SK-N-SH treated with all-trans-retinoic acid at 6 μM for 48 hours (cell line): Measurements from ENCODE around the gene DPF3.

Source experiments
- ATAC-seq: fragments of 200-7000 bp; cut with Tn5 transposase; 3 replicates; pipeline ENCODE4 v1.9.1; 2020; ENCODE audit warnings: mild to moderate bottlenecking, moderate library complexity
- ARNTL ChIP-seq: fragments of 450-650 bp; formaldehyde crosslinking; IDR thresholded peaks from 2 replicates; pipeline ENCODE4 v1.5.0; 2020; ENCODE audit warnings: low read depth, mild to moderate bottlenecking, moderate library complexity, borderline replicate concordance
- BACH2 ChIP-seq: fragments of 250-450 bp; sonication (Bioruptor Pico); IDR thresholded peaks from 2 replicates; pipeline ENCODE4 v1.9.0; 2021; ENCODE audit warnings: mild to moderate bottlenecking, borderline replicate concordance
- CSDC2 ChIP-seq: fragments of 250-450 bp; sonication (Bioruptor Pico); IDR thresholded peaks from 2 replicates; pipeline ENCODE4 v1.5.0; 2020; ENCODE audit warnings: mild to moderate bottlenecking, moderate library complexity
- ESRRG ChIP-seq: fragments of 250-450 bp; sonication (Bioruptor Pico); IDR thresholded peaks from 2 replicates; pipeline ENCODE4 v1.6.1; 2021; ENCODE audit warnings: mild to moderate bottlenecking
- GLIS3 ChIP-seq: fragments of 250-450 bp; sonication (Bioruptor Pico); IDR thresholded peaks from 2 replicates; pipeline ENCODE4 v1.5.0; 2020; ENCODE audit warnings: mild to moderate bottlenecking, moderate library complexity
- ISL1 ChIP-seq: fragments of 250-450 bp; sonication (Bioruptor Pico); IDR thresholded peaks from 2 replicates; pipeline ENCODE4 v2.1.2; 2022; ENCODE audit warnings: mild to moderate bottlenecking, moderate library complexity
- OSR1 ChIP-seq: fragments of 250-450 bp; sonication (Bioruptor Pico); IDR thresholded peaks from 2 replicates; pipeline ENCODE4 v1.8.0; 2022; ENCODE audit warnings: moderate library complexity, mild to moderate bottlenecking, inconsistent platforms
- POU6F1 ChIP-seq: fragments of 250-450 bp; sonication (Bioruptor Pico); IDR thresholded peaks from 2 replicates; pipeline ENCODE4 v1.8.0; 2021; ENCODE audit warnings: low read depth, mild to moderate bottlenecking, moderate library complexity, borderline replicate concordance
- PPARA ChIP-seq: fragments of 250-450 bp; sonication (Bioruptor Pico); IDR thresholded peaks from 2 replicates; pipeline ENCODE4 v1.5.0; 2020; ENCODE audit warnings: mild to moderate bottlenecking, borderline replicate concordance
- RARB ChIP-seq: fragments of 250-450 bp; sonication (Bioruptor Pico); IDR thresholded peaks from 2 replicates; pipeline ENCODE4 v1.8.0; 2021; ENCODE audit warnings: mild to moderate bottlenecking, moderate library complexity
- TCF4 ChIP-seq: fragments of 250-450 bp; sonication (Bioruptor Pico); IDR thresholded peaks from 2 replicates; pipeline ENCODE4 v1.8.0; 2021; ENCODE audit warnings: mild to moderate bottlenecking, moderate library complexity, borderline replicate concordance
- TOX ChIP-seq: fragments of 250-450 bp; sonication (Bioruptor Pico); IDR thresholded peaks from 2 replicates; pipeline ENCODE4 v1.8.0; 2021; ENCODE audit warnings: mild to moderate bottlenecking, moderate library complexity, borderline replicate concordance
- TSHZ2 ChIP-seq: fragments of 250-450 bp; sonication (Bioruptor Pico); IDR thresholded peaks from 2 replicates; pipeline ENCODE4 v1.5.0; 2020; ENCODE audit warnings: mild to moderate bottlenecking, moderate library complexity
- ZC3H10 ChIP-seq: fragments of 250-450 bp; sonication (Bioruptor Pico); IDR thresholded peaks from 2 replicates; pipeline ENCODE4 v1.5.1; 2021; ENCODE audit warnings: mild to moderate bottlenecking, moderate library complexity
- ZFP3 ChIP-seq: fragments of 250-450 bp; sonication (Bioruptor Pico); IDR thresholded peaks from 2 replicates; pipeline ENCODE4 v1.5.0; 2020; ENCODE audit warnings: mild to moderate bottlenecking, moderate library complexity
- ZFP30 ChIP-seq: fragments of 450-650 bp; formaldehyde crosslinking; IDR thresholded peaks from 2 replicates; pipeline ENCODE4 v1.5.0; 2022; ENCODE audit warnings: mild to moderate bottlenecking, moderate library complexity
- ZNF565 ChIP-seq: fragments of 450-650 bp; formaldehyde crosslinking; conservative IDR thresholded peaks from 2 replicates; pipeline ENCODE4 v1.5.0; 2020; ENCODE audit warnings: low read depth, mild to moderate bottlenecking, moderate library complexity
- ZNF70 ChIP-seq: fragments of 450-650 bp; formaldehyde crosslinking; IDR thresholded peaks from 2 replicates; pipeline ENCODE4 v1.5.0; 2020; ENCODE audit warnings: mild to moderate bottlenecking, moderate library complexity
- ZNF8 ChIP-seq: fragments of 450-650 bp; formaldehyde crosslinking; IDR thresholded peaks from 2 replicates; pipeline ENCODE4 v1.5.0; 2020; ENCODE audit warnings: mild to moderate bottlenecking, moderate library complexity
- TF ChIP-seq, protein P1 (sequence below): fragments of 250-450 bp; sonication (Bioruptor Pico); IDR thresholded peaks from 2 replicates; pipeline ENCODE4 v1.5.1; 2021; ENCODE audit warnings: mild to moderate bottlenecking, moderate library complexity

The DPF3 gene

DNA sequence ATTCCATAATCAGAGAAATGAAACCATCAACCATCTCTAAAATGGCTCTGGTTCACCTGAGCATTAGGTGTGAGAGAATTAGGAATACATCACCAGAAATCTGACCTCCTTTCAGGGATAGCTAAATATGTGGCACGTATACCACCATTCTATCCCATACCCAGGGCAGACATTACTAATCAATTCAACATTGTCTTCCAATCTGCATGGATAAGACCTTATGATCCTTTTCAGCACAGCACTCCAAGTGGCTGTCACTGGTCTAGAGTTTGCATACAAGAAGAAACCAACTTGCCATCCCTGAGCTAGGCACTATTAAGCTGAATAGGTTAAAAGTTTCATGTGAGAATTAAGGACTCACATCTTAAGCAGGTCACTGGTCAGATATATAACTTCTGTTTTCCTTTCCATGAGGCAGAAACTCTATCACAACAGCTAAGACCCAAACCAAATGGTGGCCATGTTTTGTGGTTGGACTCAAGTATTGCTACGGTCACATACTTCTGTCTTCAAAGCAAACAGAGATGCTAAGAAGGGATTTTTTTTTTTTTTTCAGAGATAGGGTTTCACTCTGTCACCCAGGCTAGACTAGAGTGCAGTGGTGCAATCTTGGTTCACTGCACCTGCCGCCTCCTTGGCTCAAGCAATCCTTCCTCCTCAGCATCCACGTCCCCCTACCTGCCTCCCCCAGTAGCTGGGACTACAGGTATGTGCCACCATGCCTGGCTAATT, 249.0 kb downstream of the DPF3 start:
- ATAC-seq, result no peak
- TF ChIP-seq, protein P1, sequence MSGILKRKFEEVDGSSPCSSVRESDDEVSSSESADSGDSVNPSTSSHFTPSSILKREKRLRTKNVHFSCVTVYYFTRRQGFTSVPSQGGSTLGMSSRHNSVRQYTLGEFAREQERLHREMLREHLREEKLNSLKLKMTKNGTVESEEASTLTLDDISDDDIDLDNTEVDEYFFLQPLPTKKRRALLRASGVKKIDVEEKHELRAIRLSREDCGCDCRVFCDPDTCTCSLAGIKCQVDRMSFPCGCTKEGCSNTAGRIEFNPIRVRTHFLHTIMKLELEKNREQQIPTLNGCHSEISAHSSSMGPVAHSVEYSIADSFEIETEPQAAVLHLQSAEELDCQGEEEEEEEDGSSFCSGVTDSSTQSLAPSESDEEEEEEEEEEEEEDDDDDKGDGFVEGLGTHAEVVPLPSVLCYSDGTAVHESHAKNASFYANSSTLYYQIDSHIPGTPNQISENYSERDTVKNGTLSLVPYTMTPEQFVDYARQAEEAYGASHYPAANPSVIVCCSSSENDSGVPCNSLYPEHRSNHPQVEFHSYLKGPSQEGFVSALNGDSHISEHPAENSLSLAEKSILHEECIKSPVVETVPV, result no peak
- no peak for TF ChIP-seq ZNF565 (CRISPR knock-in tag)
- TF ChIP-seq POU6F1 (CRISPR knock-in tag), result no peak
- no peak for TF ChIP-seq PPARA (CRISPR knock-in tag)

- no peak for ATAC-seq
- TF ChIP-seq ZNF565 (CRISPR knock-in tag) (no peak), ZFP3 (no peak), PPARA (CRISPR knock-in tag) (no peak), TOX (no peak), TCF4 (CRISPR knock-in tag) (no peak), ZFP30 (CRISPR knock-in tag) (no peak), ESRRG (CRISPR knock-in tag) (no peak), ISL1 (no peak), ZNF70 (CRISPR knock-in tag) (no peak), ZNF8 (CRISPR knock-in tag) (no peak), CSDC2 (CRISPR knock-in tag) (no peak), ARNTL (CRISPR knock-in tag) (no peak), TSHZ2 (CRISPR knock-in tag) (no peak)
- TF ChIP-seq, protein P1, result no peak
These were observed 249.9 kb downstream of the DPF3 start for GRCh38 chr14:72644038-72644437.

DNA sequence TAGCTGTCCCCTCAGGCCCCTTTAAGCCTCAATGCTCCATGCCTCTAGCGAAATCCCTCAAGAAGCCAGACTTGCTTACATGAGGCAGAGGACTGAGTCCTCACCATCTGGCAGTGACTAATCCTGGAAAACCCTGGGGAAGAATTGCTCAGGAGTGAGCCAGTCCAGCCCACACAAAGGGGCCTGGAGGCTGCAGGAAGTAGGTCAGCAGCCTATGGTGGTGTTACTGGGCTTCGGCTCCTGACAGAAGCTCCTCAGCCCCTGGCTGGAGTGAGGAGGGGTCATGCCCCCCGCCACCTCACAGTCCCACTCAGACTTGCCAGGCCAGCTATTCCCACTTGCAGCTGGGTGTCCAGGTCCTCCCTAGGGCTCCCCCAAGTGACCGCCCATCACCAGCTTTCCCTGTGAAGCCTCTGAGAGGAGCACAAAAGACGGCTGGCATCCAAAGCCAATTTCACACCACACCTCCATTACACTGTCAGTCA, 250.5 kb downstream of the DPF3 start:
- peak; percentile 100 for ATAC-seq
- TF ChIP-seq RARB, result no peak
- TF ChIP-seq ZC3H10 (CRISPR knock-in tag), result no peak
- TF ChIP-seq GLIS3 (CRISPR knock-in tag), result no peak
- no peak for TF ChIP-seq TCF4 (CRISPR knock-in tag)
- TF ChIP-seq ZFP3, result no peak
- no peak for TF ChIP-seq OSR1
- TF ChIP-seq, protein P1, result no peak
- no peak for TF ChIP-seq TOX
- TF ChIP-seq BACH2, result no peak
- TF ChIP-seq ISL1, result no peak
- TF ChIP-seq TSHZ2 (CRISPR knock-in tag), result no peak
- TF ChIP-seq, all 23 proteins: peak for 0
